Fibroblast of upper back skin (primary cell): ENCODE measurements around the gene TGIF2.
"Not testable (repeated sequence)": the region's sequence is repeated elsewhere in the genome, so short reads cannot be mapped to it uniquely, and the experiment has no call there.

Experiments
- DNase-seq: peaks from one replicate; pipeline ENCODE4 v3.0.0-alpha.2; 2013

Gene TGIF2

DNA sequence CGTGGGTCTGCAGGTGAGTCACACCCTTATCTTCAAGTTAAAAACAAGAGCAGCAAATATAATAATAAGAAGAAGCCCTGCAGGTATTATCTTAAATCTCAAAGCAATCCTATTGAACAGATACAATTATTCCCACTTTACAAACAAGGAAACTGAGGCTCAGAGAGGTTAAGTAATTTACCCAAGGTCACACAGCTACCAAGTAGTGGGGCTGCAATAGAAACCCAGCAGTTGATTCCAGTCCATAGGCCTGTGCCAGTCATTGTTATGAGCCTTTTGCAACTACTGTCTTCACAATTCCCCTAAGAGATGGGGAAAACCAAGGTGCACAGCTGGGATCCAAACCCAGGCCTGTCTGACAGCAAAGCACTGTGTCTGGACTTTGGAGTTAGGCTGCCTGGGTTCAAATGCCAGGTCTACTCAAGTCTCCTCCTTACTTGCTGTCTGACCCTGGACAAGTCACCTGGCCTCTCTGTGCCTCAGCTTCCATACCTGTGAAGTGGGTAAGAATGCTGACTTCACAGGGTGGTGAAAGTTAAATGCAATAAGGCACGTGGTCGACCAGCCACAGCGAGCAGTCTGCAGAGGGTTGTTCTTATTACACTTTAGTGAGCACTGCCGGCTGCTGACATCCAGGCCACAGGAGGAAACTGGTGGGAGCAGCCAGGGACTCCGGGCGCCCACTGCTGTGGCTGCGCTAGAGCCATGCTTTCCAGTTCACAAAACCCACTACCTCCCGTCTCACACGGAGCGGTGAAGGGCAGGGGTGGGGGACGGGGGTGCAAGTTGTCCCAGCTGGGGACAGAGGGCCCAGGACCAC, 26.0 kb upstream of the TGIF2 start:
- DNase-seq = no peak

DNA sequence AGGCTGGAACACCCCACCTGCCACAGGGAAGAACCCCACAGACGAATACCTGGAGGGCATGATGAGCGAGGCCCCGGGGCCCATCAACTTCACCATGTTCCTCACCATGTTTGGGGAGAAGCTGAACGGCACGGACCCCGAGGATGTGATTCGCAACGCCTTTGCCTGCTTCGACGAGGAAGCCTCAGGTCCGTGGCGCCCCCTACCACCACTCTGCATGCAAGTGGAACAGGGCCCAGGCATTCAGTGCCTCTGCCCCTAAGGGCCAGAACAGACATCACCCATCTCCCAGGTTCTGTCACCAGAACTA, 25.4 kb upstream of the TGIF2 start:
- DNase-seq = no peak

GRCh38 chr20:36548704-36549627, 24.4 kb upstream of the TGIF2 start:
- DNase-seq = no peak

- no peak for DNase-seq
Measured at GRCh38 chr20:36549628-36549941, 23.8 kb upstream of the TGIF2 start.

DNA sequence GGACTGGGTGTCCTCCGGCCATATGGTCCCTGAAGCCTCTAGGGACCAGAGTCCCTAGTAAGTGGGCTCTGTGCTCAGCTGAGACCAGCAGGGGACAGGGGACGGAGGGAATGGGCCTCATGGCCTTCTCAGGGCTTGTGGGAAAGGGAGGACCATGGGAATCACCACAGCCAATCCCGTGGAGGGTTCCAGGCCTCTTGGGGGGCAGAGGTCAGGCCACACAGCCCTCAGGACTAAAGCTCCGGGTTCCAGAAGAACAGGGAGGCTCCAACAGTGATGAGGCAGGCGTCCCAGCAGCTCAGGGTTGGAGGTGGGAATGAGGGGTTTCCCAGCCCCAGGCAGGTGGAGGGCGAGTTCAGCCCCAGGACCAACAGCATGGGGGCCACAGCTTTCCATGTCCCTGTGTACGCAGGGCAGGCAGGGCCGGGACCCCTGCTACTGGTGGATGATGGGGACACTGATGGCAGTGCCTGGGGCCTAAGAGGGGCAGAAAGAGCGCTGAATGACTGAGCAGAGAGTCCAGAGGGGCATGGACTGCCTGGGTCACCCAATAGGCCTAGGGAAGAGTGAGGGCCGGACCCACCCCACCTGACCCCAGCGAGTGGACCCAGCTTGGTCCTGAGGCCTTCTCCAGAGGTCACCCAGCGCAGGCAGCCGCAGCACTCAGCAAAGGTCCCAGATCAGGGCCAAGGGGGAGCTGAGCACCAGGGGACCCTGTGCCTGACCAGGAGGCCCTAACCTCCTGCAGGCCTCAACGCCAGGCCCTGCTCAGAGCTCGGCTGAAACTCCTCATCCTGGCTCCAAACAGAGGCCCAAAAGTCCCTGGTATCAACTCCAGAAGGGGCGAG, 23.2 kb upstream of the TGIF2 start:
- DNase-seq = no peak

DNA sequence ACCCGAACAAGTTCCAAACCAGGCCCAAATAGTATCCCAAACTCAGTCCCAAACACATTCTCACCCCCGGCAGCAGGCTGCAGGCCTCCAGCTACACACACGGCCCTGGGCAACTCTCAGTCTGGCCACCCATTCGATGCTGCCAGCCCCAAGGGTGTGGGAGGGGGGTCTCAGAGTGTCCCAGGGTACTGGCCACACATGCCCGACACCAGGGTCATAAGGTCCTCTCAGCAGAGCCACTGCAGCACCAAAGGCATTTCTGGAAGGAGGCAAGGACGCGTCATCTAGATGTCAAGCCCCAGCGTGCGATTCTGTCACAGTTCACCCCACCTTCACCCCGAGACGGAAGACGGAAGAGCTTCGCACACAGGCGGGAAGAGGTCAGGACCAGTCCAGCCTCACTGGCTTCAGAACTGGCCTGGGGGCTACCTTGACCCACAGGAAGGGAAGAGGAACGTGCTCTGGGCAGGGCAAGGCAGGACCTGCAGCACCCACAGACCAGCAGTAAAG, 22.6 kb upstream of the TGIF2 start:
- peak; percentile 25 for DNase-seq

DNA sequence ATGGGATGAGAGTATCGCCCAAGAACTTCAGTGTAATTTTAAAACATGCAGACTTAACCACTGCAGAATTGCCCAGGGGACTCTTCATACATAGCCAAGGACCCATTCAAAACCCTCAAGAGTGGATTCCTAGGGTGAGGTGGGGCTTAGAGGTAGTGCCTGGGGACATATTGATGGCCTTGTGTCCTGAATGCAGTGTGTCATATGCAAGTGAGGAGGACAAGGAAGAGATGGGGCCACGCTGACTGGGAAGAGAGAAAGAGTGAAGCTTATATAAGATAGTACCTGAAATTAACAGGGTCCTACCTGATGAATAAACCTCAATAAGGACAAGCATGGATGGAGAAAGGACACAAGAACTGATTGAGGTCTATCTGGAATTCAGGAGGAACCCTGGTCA, 18.1 kb upstream of the TGIF2 start:
- no peak for DNase-seq

DNA sequence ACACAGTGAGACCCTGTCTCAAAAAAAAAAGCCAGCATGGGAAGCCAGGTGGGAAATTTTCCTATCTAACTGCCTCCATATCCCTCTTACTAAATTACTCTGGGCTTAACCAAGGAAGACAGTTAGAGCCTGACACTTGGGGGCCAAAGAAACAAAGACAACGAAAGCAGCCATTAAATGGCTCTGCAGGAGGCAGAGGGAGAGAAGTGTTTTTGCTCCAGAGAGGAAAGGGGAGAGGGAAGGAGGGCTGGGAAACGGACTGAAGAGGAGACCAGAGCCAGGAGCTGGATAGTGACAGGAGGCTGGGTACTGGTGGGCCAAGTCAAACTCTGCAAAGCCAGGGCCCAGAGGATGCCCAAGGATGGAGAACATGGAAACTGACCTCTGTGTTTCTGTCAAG, 10.7 kb upstream of the TGIF2 start:
- no peak for DNase-seq

- no peak for DNase-seq
Measured at GRCh38 chr20:36563374-36563773, 10.0 kb upstream of the TGIF2 start.

- DNase-seq = not testable (repeated sequence)
Measured at GRCh38 chr20:36564078-36564725, 9.2 kb upstream of the TGIF2 start.

DNA sequence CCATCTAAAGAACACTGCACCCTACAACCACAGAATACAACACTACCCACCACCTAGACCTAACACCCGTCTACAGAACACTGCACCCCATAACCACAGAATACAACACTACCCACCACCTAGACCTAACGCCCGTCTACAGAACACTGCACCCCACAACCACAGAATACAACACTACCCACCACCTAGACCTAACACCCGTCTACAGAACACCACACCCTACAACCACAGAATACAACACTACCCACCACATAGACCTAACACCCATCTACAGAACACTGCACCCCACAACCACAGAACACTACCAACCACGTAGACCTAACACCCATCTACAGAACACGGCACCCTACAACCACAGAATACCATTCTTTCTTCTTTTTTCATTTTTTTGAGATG, 8.7 kb upstream of the TGIF2 start:
- not testable (repeated sequence) for DNase-seq

- no peak for DNase-seq
Measured at GRCh38 chr20:36565520-36565919, 7.9 kb upstream of the TGIF2 start.

DNA sequence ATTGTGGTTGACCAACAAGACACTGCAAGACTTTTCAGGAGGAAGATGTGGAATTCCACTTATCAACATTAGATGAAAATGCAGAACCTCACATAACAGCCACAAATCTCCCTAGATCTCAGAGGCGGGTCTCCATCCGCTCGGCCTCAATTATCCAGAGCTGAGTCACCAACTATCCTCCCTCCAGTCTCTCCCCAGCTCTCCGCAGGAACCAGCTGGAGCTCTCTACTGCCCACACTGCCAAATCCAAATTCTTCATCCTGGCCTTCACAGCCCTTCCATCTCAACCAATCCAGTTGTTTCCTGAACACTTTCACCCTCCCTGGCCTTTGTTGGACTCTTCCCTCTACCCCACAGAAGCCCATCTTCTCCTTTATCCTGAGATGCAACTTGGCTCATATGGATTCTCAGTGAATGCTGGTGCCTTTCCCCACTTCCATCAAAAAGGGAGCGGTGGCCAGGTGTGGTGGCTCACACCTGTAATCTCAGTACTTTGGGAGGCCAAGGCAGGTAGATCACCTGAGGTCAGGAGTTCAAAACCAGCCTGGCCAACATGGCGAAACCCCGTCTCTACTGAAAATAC, 3.5 kb upstream of the TGIF2 start:
- DNase-seq = peak; percentile 64

- DNase-seq = no peak
Measured at GRCh38 chr20:36571564-36572504, 1.6 kb upstream of the TGIF2 start.

DNA sequence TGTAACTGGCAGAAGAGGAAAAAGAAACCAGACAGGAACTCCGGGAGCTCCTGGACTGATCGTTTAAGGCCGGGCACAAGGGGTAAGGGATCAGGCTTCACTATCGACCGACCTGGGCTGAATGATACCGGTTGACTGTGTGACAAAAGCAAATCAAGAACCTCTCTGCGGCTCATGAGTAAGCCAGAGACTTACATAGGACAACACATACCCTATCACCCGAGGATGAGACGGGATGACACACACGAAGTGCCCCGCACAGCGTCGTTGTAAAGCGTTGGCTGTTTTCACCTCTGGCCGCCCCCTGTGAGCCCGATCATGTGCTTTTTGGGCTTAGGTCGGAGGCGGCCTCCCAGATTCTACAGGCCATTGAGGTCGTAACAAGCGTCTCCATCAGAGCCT, 695 bp upstream of the TGIF2 start:
- no peak for DNase-seq

GRCh38 chr20:36573798-36574365, 485 bp downstream of the TGIF2 start:
- no peak for DNase-seq

DNA sequence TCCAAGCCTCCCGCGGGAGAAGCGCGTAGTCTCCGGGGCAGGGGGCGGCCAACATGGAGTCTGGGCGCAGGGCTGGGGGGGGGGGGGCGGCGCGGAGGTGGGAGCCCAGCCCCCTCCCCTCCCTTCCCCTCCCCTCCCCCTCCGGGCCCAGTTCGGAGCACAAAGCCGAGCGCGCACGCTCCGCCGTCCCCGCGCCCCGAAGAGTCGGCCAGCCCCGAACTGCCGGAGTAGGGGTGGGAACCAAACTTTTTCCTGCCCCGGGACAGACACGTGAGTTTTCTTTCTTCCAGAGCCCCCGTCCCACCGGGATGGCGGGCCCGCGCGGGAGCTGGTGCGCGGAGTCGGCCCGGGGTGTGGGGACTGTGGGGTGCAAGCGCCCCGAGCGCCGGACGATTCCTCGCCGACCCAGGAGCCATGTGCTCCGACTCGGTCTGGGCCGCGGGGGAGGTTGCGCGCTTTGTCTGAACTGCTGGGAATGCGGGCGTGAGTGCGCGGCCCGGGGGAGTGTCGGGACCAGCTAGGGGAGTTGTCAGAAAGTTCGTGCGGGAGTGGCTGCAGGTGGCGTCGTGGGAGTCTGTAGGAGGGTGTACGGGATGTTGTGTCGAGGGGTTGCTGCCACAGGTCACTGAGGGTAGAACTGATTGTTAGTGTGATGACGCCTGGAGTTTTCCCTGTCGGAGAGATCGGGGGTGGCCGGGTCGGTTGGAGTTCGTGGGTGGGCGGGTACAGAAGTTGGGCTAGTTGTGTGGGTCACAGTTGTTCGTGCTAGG, 1.2 kb downstream of the TGIF2 start:
- peak; percentile 35 for DNase-seq

DNA sequence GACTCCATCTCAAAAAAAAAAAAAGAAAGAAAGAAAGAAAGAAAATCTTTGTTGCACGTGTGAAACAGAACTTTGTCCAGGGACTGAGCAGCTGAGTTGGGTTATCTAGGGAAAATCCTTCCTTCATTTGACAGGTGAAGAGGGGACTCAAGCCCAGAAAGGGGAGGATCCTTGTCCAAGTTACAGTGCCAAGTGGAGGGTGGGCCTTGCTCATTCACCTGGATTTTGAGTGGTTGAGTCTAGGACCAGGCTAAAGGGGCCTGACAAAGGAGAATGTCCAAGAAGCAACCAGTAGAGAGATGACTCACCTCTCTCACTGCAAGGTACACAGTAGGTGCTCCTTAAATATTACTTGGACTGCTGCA, 2.7 kb downstream of the TGIF2 start:
- no peak for DNase-seq

GRCh38 chr20:36578356-36579041, 5.1 kb downstream of the TGIF2 start:
- DNase-seq = no peak
